Keratinocyte (primary cell): ENCODE data around the gene BLOC1S4.

Source experiments
- CTCF ChIP-seq, 3 experiments: IDR thresholded peaks in 1 of 3; conservative IDR thresholded peaks in 1 of 3; optimal IDR thresholded peaks in 1 of 3; 2 replicates in 2 of 3; 3 replicates in 1 of 3; pipeline versions ENCODE3 to v1.5.1; 2011; ENCODE audit warnings: low read length in 3 of 3, mild to moderate bottlenecking in 3 of 3, moderate library complexity in 2 of 3, control low read depth in 1 of 3, inconsistent platforms in 1 of 3; ENCODE audit not compliant: insufficient read depth in 2 of 3; ENCODE audit errors: extremely low read depth in 1 of 3
- EZH2 ChIP-seq: IDR thresholded peaks from one replicate; pipeline ENCODE4 v1.6.1; 2012; ENCODE audit warnings: inconsistent platforms, mild to moderate bottlenecking, low read length, moderate library complexity

DNA sequence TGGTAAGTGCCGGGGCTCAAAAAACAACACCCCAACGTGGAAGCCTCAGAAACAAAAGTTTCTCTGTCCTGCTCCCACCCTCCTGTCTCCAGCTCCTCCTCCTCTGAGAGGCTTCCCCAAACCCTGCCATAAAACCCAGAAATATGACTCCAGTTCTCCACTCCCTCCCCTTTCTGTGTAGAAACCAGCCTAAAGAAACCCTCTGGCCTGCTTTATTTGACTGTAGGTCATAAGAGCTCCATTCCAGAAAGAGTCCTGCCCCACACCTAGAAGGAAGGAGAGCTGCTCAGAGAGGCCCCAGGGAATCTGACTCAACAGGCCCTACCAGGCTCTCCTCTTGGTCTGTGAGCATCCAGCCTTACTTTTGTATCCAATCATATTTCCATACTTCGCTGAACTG, 23.2 kb upstream of the BLOC1S4 start:
- no peak for TF ChIP-seq CTCF (optimal IDR thresholded peaks at IDR 0.05 in 1 of 3, IDR thresholded peaks at IDR 0.05 in 1 of 3, conservative IDR thresholded peaks at IDR 0.05 in 1 of 3; ENCODE audit: extremely low read depth in 1 of 3, insufficient read depth in 2 of 3, low read length in 3 of 3)
- TF ChIP-seq EZH2, result no peak
